Gastroesophageal sphincter (tissue), 4 donors: Measurements from ENCODE around the gene GRXCR2. TPM values are rescaled to one million over a fixed set of nuclear protein-coding genes. Genes with fewer than 3 reads are reported as not detected.
A peak's percentile ranks its signal among the peaks of the same experiment; 100 is the strongest.

Source experiments
- ATAC-seq: fragments of 150-250 bp; one replicate; pipeline ENCODE4 v1.9.1; 2016; ENCODE audit warnings: mild to moderate bottlenecking, moderate library complexity
- H3K27ac ChIP-seq, 4 donors: fragments of 200-600 bp; sonication (generic) in 3 of 4; 1 replicate in 3 of 4; 2 replicates in 1 of 4; pipeline ENCODE4 v1.5.1; 2016 to 2019
- H3K27me3 ChIP-seq: fragments of 200-600 bp; sonication (generic); one replicate; pipeline ENCODE4 v1.5.1; 2019
- H3K36me3 ChIP-seq, 2 donors: fragments of 200-600 bp; sonication (generic); one replicate each; pipeline ENCODE4 v1.5.1; 2019; ENCODE audit warnings: control low read depth in 1 of 2
- H3K4me1 ChIP-seq, 3 donors: fragments of 200-600 bp; sonication (generic); 1 replicate in 2 of 3; 2 replicates in 1 of 3; pipeline ENCODE4 v1.5.1; 2016 to 2019; ENCODE audit warnings: control low read depth in 2 of 3
- H3K4me3 ChIP-seq, 2 donors: fragments of 200-600 bp; sonication (generic); one replicate each; pipeline ENCODE4 v1.5.1; 2019; ENCODE audit warnings: mild to moderate bottlenecking in 1 of 2, moderate library complexity in 1 of 2
- H3K9me3 ChIP-seq, 3 donors: fragments of 200-600 bp; sonication (generic); one replicate each; pipeline ENCODE4 v1.5.1; 2017 to 2019; ENCODE audit warnings: control low read depth in 2 of 3
- EP300 ChIP-seq: sonication (generic); formaldehyde crosslinking; IDR thresholded peaks from one replicate; pipeline ENCODE4 v1.6.1; 2017; ENCODE audit warnings: antibody characterized with exemption, mild to moderate bottlenecking
- POLR2A ChIP-seq, 2 donors: fragments of 450-650 bp; IDR thresholded peaks; one replicate each; pipeline ENCODE4 v1.6.1; 2017; ENCODE audit warnings: antibody characterized with exemption in 2 of 2, mild to moderate bottlenecking in 2 of 2, moderate library complexity in 1 of 2
- POLR2AphosphoS5 ChIP-seq: sonication (generic); formaldehyde crosslinking; IDR thresholded peaks from one replicate; pipeline ENCODE4 v1.6.1; 2017; ENCODE audit warnings: antibody characterized with exemption
- WGBS, 2 donors: methylation state at CpG; one replicate each; pipeline ENCODE4 v1.1.5; 2018; ENCODE audit warnings: low coverage in 1 of 2; 5-methylcytosine and 5-hydroxymethylcytosine counted together
- total RNA-seq, 4 donors: library from RNA; depleted of rRNA; stranded (reverse); fragments of >200 nt; gene quantifications; one replicate each; pipeline ENCODE4 v1.1.0, GENCODE V29; 2016
- TF ChIP-seq, protein P1 (sequence below), 4 experiments: fragments of 200-600 bp in 2 of 4; fragments of 450-650 bp in 2 of 4; sonication (generic) in 1 of 4; IDR thresholded peaks; one replicate each; pipeline ENCODE4 v1.5.1; 2017 to 2019; ENCODE audit warnings: antibody characterized with exemption in 4 of 4, mild to moderate bottlenecking in 2 of 4, moderate library complexity in 2 of 4

Gene GRXCR2
- total RNA-seq, 4 donors from 2014 or later = not detected

DNA sequence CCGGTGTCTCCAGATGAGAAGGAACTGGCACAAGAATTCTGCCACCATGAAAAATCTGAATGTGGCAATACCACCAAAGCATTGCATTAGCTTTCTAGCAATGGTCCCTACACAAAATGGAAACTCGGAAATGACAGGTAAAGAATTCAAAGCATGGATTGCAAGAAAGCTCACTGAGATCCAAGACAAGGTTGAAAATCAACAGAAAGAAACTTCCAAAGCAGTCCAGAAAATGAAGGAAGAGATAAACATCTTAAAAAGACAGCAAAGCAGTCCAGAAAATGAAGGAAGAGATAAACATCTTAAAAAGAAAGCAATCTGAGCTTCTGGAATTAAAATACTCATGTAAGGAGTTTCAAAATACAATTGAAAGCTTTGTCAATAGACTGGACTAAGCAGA is 16.8 kb upstream of the GRXCR2 start:
- TF ChIP-seq, protein P1, sequence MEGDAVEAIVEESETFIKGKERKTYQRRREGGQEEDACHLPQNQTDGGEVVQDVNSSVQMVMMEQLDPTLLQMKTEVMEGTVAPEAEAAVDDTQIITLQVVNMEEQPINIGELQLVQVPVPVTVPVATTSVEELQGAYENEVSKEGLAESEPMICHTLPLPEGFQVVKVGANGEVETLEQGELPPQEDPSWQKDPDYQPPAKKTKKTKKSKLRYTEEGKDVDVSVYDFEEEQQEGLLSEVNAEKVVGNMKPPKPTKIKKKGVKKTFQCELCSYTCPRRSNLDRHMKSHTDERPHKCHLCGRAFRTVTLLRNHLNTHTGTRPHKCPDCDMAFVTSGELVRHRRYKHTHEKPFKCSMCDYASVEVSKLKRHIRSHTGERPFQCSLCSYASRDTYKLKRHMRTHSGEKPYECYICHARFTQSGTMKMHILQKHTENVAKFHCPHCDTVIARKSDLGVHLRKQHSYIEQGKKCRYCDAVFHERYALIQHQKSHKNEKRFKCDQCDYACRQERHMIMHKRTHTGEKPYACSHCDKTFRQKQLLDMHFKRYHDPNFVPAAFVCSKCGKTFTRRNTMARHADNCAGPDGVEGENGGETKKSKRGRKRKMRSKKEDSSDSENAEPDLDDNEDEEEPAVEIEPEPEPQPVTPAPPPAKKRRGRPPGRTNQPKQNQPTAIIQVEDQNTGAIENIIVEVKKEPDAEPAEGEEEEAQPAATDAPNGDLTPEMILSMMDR (IDR thresholded peaks at IDR 0.05) = no peak
- no peak for TF ChIP-seq POLR2AphosphoS5
- no peak for TF ChIP-seq EP300
- TF ChIP-seq POLR2A (IDR thresholded peaks at IDR 0.05) = no peak
- 72 to 85% methylated on average over 2 of the region's 2 CpGs for WGBS, 2 donors
- peaks cover 0 to 19% (median 0%) of the 10 kb centered on the region in 3 donors for H3K9me3 ChIP-seq
- H3K27ac ChIP-seq = no peak overlapping the region
- ATAC-seq = no peak
- H3K4me1 ChIP-seq = no peaks in the 10 kb centered on the region
- H3K4me3 ChIP-seq = no peak overlapping the region
- no peaks in the 10 kb centered on the region for H3K36me3 ChIP-seq
- H3K27me3 ChIP-seq = no peaks in the 10 kb centered on the region

DNA sequence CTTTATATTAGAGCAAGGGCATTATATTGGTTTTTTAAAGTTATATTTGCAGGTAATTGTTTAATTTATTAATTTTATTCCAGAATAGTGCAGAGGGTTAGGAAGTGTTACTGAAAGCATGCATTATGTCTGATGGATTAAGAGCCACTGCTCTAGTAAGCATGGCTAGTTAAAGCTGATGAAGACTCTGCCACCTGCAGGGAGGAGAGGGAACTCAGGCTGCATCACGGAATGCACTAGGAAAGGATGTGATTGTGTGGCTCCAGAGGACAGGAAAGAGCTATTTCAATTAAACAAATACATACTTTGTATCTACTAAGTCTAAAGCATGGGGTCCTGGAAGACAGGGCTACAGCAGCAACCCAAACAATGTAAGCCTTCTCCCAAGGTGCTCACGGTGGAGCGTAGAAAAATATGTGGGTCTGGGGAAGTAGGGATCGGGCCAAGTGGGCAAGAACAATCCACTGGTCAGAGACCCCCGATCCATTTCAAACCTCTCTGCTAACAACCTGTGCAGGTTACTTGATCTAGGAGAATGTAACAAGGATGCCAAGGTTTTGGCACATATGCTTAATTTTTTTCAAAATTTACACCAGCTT is 15.3 kb upstream of the GRXCR2 start:
- Histone ChIP-seq H3K4me3 (no peak overlapping the region), H3K27ac (no peak overlapping the region), H3K27me3 (no peaks in the 10 kb centered on the region), H3K36me3 (no peaks in the 10 kb centered on the region), H3K4me1 (no peaks in the 10 kb centered on the region), H3K9me3 (peaks cover 0 to 19% (median 0%) of the 10 kb centered on the region in 3 donors)
- 63 to 69% methylated on average over 5 of the region's 5 CpGs for WGBS, 2 donors
- ATAC-seq = no peak
- TF ChIP-seq POLR2AphosphoS5 (no peak), EP300 (no peak)
- TF ChIP-seq, protein P1 (IDR thresholded peaks at IDR 0.05) = peak in 3 of 4 experiments; percentile 12 to 58 (median 29)

DNA sequence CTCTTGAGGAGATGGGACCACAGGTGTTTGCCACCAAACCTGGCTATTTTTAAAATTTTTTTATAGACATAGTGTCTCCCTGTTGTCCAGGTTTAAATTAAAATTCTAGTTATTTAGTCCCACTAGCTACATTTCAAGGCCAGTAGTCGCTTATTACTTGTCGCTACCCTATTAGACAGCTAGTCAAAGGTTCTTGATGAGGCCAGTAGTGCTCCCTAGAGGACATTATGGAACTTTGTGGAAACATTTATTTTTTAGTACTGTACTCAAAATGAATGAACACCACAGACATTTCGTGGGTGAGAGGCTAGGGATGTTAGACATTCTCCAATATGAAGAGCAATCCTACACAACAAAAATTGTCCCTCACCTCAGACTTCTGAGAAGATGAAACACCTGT is 14.4 kb upstream of the GRXCR2 start:
- TF ChIP-seq, protein P1 (IDR thresholded peaks at IDR 0.05) = no peak
- TF ChIP-seq EP300 = no peak
- no peak for TF ChIP-seq POLR2AphosphoS5
- TF ChIP-seq POLR2A (IDR thresholded peaks at IDR 0.05) = no peak
- Histone ChIP-seq H3K36me3 (no peaks in the 10 kb centered on the region), H3K4me3 (no peak overlapping the region), H3K27me3 (no peaks in the 10 kb centered on the region), H3K9me3 (peaks cover 0 to 19% (median 0%) of the 10 kb centered on the region in 3 donors), H3K27ac (no peak overlapping the region), H3K4me1 (no peaks in the 10 kb centered on the region)
- WGBS, 2 donors = 83 to 88% methylated on average over 3 of the region's 3 CpGs
- no peak for ATAC-seq

DNA sequence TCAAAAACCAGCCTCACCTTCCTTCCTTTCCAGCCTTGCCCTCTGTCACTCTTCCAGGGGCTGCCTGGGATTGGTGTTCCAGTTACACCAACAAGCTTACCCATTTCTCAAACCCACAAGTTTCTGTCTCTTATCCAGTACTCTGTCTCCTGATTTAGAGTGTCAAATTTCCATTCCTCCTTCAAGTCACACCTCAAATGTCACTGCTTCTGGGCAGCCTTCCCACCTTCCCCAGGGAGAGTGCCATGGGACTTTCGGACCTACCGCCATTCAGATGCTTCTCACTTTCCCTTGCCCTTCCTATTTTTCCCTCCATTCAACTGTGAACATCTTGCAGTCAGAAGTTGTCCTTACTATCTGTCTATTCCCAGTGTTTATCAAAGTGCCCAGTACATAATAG is 2.0 kb upstream of the GRXCR2 start:
- TF ChIP-seq, protein P1 (IDR thresholded peaks at IDR 0.05) = no peak
- no peak for TF ChIP-seq EP300
- no peak for TF ChIP-seq POLR2AphosphoS5
- TF ChIP-seq POLR2A (IDR thresholded peaks at IDR 0.05) = no peak
- no peak overlapping the region for H3K4me3 ChIP-seq
- no peak overlapping the region for H3K27ac ChIP-seq
- H3K36me3 ChIP-seq = no peaks in the 10 kb centered on the region
- 56 to 82% methylated on average over 2 of the region's 2 CpGs for WGBS, 2 donors
- ATAC-seq = no peak
- H3K4me1 ChIP-seq = no peaks in the 10 kb centered on the region
- H3K9me3 ChIP-seq = peaks cover 0 to 10% (median 0%) of the 10 kb centered on the region in 3 donors
- H3K27me3 ChIP-seq = no peaks in the 10 kb centered on the region

DNA sequence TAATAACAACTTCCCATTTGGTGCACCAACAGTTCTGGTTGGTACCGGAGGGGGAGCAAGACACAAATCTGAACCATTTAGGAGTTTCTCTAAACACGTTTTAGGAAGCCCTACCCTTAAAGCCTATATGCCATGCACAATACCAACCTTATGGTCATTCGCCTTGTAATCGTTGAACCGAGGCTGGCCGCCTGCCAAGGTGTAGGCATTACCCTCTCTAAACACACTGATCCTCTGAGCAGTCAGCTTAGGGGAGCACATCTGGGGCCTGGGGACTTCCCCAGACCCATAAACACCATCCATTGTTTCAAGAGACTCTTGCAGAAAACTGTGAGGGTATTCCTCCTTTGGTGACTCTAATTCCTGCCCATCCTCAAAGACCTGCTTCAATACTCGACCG is 328 bp downstream of the GRXCR2 start:
- no peak overlapping the region for H3K27ac ChIP-seq
- no peak for ATAC-seq
- 58 to 75% methylated on average over 7 to 8 of the region's 8 CpGs for WGBS, 2 donors

More for the DNA sequence above, 328 bp downstream of the GRXCR2 start:
- Histone ChIP-seq H3K4me3 (no peak overlapping the region), H3K4me1 (no peaks in the 10 kb centered on the region), H3K36me3 (no peaks in the 10 kb centered on the region), H3K27me3 (no peaks in the 10 kb centered on the region), H3K9me3 (no peaks in the 10 kb centered on the region)
- TF ChIP-seq, protein P1 (IDR thresholded peaks at IDR 0.05) = no peak
- no peak for TF ChIP-seq EP300
- no peak for TF ChIP-seq POLR2A (IDR thresholded peaks at IDR 0.05)
